Left ventricle myocardium inferior (tissue), 1 donor: ENCODE results near the gene C19orf25. TPM values are rescaled to one million over a fixed set of nuclear protein-coding genes. Genes with fewer than 3 reads are reported as not detected.
"Not testable (repeated sequence)": the region's sequence is repeated elsewhere in the genome, so short reads cannot be mapped to it uniquely, and the experiment has no call there.

Experiments used
- DNase-seq: peaks from one replicate; pipeline ENCODE4 v3.0.0-alpha.2; 2020
- H3K27ac ChIP-seq: fragments of 200-600 bp; replicated peaks from 2 replicates; pipeline ENCODE4 v1.8.0; 2021
- H3K27me3 ChIP-seq: fragments of 200-600 bp; 2 replicates; pipeline ENCODE4 v1.8.0; 2021; ENCODE audit warnings: low read depth
- H3K36me3 ChIP-seq: fragments of 200-600 bp; 2 replicates; pipeline ENCODE4 v1.8.0; 2021
- H3K4me1 ChIP-seq: fragments of 200-600 bp; 2 replicates; pipeline ENCODE4 v1.8.0; 2021
- H3K4me3 ChIP-seq: fragments of 200-600 bp; 2 replicates; pipeline ENCODE4 v1.8.0; 2021; ENCODE audit warnings: mild to moderate bottlenecking, moderate library complexity
- H3K9me3 ChIP-seq: fragments of 200-600 bp; replicated peaks from 2 replicates; pipeline ENCODE4 v1.8.0; 2021
- CTCF ChIP-seq: fragments of 200-600 bp; IDR thresholded peaks from 2 replicates; pipeline ENCODE4 v1.8.0; 2021; ENCODE audit warnings: antibody characterized with exemption, mild to moderate bottlenecking, borderline replicate concordance
- intact Hi-C: fragments of 100-400 bp; cut with micrococcal nuclease; formaldehyde crosslinking; loops from one replicate; pipeline ENCODE4 v1.11.0; 2022
- total RNA-seq: library from RNA; stranded (reverse); fragmentation: NEBNext Ultra II Directional; extraction: Animal tissue kit (Norgen Biotek cat#: 25700); gene quantifications from one replicate; pipeline ENCODE4 v1.2.1, GENCODE V29; 2021
- donor health status: DM: no; HTN: yes; CAD: no; lungs with severe emphysema.

C19orf25 gene
- total RNA-seq, 1 donor from 2014 or later = 16.1 TPM

GRCh38 chr19:1502433-1503088 is 23.5 kb upstream of the C19orf25 start:
- intact Hi-C loops = no loop called here
- no peak for TF ChIP-seq CTCF
- peaks cover 5% of the 10 kb centered on the region for H3K36me3 ChIP-seq
- H3K4me1 ChIP-seq = peaks cover 17% of the 10 kb centered on the region
- H3K4me3 ChIP-seq = no peak overlapping the region
- DNase-seq = no peak
- no peak overlapping the region for H3K27ac ChIP-seq
- peaks cover 39% of the 10 kb centered on the region for H3K27me3 ChIP-seq
- no peaks in the 10 kb centered on the region for H3K9me3 ChIP-seq

- intact Hi-C loops = no loop called here
- peaks cover 53% of the 10 kb centered on the region for H3K27me3 ChIP-seq
These were observed 22.2 kb upstream of the C19orf25 start for GRCh38 chr19:1501200-1501595.

GRCh38 chr19:1499231-1499630 is 20.2 kb upstream of the C19orf25 start:
- H3K4me3 ChIP-seq, H3K27ac ChIP-seq, intact Hi-C loops, H3K36me3 ChIP-seq, DNase-seq, H3K9me3 ChIP-seq: not testable (repeated sequence)
- H3K27me3 ChIP-seq = peaks cover 57% of the 10 kb centered on the region
- peaks cover 11% of the 10 kb centered on the region for H3K4me1 ChIP-seq

More at GRCh38 chr19:1501200-1501595, 22.2 kb upstream of the C19orf25 start:
- Histone ChIP-seq H3K4me1 (peaks cover 11% of the 10 kb centered on the region), H3K27ac (no peak overlapping the region), H3K9me3 (no peaks in the 10 kb centered on the region), H3K4me3 (no peak overlapping the region), H3K36me3 (peaks cover 5% of the 10 kb centered on the region)
- no peak for DNase-seq
- no peak for TF ChIP-seq CTCF

- H3K4me3 ChIP-seq = no peak overlapping the region
- DNase-seq = no peak
- no peaks in the 10 kb centered on the region for H3K36me3 ChIP-seq
- no peak overlapping the region for H3K27ac ChIP-seq
- H3K27me3 ChIP-seq = peaks cover 45% of the 10 kb centered on the region
- TF ChIP-seq CTCF = no peak
- intact Hi-C loops = no loop called here
- no peaks in the 10 kb centered on the region for H3K9me3 ChIP-seq
- no peaks in the 10 kb centered on the region for H3K4me1 ChIP-seq
These were observed 18.7 kb upstream of the C19orf25 start for GRCh38 chr19:1497578-1498235.

GRCh38 chr19:1496714-1497577 is 17.9 kb upstream of the C19orf25 start:
- Histone ChIP-seq H3K27me3 (peaks cover 43% of the 10 kb centered on the region), H3K9me3 (no peaks in the 10 kb centered on the region), H3K4me3 (no peak overlapping the region), H3K27ac (no peak overlapping the region), H3K36me3 (no peaks in the 10 kb centered on the region), H3K4me1 (no peaks in the 10 kb centered on the region)
- intact Hi-C loops = no loop called here
- no peak for DNase-seq
- TF ChIP-seq CTCF = no peak
